Stimulated activated CD4-positive, alpha-beta T cell treated with anti-CD3 and anti-CD28 coated beads, Interleukin-12 subunit alpha, Interleukin-12 subunit beta, amount 100 ng/mL, for 4 hours (primary cell): Measurements from ENCODE around the gene PRR22.

Source experiments
- DNase-seq: peaks from one replicate; pipeline ENCODE4 v3.0.0-alpha.2; 2020

PRR22 gene

DNA sequence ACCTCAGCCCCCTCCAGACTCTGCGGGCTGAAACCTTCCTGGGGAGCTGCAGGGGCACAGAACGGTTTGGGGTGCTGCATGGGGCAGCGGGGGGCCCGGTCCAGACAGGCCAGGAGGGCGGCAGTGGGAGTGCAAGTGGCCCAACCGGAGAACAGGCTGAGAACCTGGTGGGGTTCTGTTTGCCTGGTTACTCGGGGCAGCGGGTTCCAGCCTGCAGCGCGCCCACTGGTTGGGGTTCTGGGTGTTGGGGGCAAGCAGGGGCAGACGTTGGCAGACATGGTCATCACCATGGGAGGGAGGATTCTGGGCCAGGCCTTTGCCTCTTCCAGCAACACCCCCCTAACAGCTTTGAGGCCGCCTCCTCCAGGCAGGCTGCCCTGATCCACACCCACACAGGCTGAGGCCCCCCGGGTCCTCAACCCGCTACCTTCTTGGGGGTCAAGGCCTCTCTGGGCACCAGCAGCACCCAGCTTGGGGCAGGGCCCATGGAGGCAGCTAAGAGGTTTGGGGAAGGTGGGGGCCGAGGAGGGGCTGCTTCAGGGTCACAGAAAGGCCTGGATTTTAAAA is at the start of gene PRR22:
PRR22 (minus strand) TSS at position 166 of the 567 bp plus-strand sequence; CDS start at position 80, 86 bp downstream.
- DNase-seq: no peak

DNA sequence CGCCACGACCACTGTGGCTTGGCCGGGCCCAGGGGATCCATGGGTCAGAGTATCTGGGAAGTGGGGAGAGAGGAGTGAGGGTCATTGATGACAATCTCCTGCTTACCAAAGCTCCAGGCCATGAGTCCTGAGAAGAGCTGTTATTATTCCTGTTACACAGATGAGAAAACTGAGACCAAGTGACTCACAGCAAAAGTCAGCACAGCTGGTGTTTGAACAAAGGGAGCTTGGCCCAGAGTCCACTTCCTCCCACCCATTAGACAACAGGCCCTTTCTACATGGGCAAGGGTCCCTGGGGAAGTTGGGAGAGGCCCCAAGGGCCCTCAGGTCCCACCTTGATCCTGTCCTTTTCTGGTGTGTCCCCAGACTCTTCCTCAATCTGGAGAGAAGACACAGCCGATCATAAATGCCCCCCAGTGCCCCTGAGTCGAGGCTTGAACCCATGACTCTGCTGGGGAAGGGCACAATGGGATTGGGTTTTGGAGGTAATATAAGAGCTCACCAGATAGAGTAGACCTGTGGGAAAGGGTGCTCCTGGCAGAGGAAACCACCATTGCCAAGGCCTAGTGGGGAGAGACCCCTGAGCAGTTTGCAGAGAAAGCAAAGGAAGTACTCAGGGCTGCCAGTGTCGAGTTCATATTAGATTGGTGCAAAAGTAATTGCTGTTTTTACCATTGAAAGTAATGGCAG is 48.1 kb upstream of the PRR22 start:
- DNase-seq: no peak

DNA sequence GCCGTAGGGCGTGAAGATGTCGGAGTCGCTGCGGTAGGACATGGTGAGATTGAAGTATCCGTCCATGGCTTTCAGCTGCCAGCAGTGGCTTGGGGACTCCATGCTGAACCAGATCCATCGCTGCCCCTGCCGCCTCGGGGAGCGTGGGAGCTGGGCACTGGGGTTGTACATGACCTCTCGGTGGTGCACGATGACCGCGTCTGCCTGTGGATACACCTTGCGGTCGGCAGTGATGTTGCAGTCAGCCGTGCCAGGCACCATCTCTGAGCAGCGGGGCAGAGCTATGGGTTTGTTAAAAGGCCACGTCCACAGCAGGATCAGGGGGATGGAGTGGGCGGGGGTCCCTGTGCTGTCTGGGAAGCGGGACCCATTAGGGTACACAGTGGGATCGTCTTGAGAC is 47.5 kb upstream of the PRR22 start:
- DNase-seq: no peak

DNA sequence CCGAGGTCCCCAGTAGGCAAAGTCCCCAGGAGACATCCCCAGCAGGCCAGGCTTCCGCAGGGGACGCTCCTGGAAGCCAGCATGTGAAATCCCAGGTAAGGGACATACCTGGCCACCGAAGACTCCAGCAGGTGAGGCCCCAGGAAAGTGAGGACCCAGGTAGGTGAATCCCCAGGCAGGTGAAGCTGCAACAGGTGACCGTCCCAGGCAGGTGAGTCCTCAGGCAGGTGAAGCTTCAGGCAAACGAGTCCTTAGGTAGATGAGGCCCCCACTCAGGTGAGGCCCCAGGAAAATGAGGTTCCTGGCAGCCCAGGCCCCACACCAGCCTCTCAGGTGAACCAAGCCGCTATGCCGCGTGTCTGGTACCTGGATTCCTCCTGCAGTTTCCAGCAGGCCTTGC is 46.6 kb upstream of the PRR22 start:
- DNase-seq: no peak

DNA sequence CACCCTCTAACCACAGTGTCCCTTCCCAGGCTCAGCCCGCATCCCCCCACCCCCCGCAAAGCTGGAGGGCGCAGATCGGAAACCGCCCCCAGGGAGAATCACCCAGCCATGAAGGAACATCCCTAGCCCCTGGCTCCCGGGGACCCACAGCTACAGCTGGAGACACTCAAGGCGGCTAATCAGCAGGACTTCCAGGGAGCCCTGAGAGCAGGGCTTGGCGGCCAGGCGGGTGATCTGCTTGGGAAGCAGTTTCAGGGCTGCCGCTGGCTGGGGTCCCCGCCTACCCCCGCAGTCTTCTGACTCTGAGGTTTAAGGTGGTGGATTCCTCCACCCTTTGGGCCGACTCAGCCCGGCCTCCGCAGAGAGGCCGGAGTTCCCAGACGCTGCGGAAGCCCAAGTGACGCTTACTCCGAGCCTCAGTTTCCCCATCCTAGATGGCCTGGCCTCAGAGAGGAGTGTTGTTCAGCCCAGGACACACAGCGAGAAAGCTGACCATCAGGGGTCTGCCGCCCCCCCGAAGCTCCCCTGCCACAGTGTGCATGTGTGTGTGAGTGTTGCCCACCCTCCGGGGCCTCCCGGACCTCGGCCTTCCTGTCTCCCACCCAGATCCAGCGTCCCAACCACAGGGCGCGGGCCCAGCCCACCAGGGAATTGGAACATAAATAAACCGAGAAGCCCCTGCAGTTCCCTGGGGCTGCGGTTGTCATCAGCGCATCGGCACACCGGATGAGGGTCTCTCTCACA is 45.2 kb upstream of the PRR22 start:
- DNase-seq: no peak

DNA sequence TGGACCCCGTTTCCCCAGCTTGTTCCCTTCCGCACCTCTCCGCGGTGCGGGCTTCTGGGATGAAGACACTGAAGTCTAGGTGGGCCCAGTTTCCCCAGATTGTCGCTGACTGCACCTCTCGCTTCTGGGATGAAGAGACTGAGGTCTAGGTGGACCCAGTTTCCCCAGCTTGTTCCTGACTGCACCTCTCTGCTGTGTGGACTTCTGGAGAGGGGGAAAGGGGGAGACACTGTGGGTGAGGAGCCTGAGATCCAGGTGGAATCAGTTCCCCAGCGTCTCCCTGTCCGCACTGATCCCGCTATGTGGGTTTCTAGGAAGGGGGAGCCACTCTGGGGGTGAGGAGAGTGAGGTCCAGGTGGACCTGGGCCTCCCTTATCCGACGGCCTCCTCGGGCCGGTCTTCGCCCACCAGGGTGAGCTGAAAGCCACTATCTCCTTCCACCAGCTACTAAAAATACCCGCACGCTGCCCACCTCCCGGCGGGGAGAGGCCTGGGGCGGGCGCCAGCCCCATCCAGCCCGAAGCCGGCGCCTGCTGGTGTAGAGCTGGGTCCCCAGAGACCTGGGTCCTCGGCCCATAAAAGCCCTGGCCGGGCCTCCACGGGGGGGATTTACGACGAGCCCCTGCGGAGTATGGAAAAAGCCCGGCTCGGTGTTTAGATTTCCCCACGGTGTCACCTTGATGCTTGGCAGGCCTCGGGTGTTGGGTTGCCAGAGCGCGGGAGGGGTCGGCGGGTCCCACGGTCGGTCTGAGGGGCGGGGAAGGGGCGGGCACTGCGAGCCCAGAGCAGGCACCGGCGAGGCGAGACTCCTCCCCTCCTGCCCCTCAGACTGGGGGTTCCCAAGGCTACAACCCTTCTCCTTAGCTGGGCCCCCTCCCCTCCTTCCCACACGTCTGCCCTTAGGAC is 44.4 kb upstream of the PRR22 start:
- peak; percentile 42 for DNase-seq

DNA sequence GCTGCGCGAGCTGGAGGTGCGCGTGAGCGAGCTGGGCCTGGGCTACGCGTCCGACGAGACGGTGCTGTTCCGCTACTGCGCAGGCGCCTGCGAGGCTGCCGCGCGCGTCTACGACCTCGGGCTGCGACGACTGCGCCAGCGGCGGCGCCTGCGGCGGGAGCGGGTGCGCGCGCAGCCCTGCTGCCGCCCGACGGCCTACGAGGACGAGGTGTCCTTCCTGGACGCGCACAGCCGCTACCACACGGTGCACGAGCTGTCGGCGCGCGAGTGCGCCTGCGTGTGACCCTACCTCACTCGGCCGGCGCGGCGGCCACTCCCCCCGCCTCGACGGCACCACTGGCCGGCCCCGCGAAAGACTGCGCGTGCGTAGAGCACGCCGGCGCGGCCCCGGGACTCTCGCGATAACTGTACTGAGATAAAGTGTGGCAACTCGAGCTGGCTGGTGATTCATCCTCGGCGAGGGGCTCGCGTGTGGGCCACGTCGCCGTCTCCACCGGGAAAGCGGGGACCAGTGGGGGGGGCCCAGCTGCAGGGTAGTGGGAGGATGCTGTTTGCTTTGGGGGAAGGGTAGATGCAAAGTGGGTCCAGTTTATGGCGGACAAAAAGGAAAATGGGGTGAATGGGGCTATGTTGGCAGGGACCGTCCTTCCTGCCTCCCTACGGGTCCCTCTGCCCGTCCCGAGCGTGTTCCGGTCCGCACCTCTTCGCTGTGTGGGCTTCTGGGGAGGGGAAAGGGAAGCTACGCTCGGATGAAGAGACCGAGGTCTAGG is 43.5 kb upstream of the PRR22 start:
- DNase-seq: peak; percentile 94

DNA sequence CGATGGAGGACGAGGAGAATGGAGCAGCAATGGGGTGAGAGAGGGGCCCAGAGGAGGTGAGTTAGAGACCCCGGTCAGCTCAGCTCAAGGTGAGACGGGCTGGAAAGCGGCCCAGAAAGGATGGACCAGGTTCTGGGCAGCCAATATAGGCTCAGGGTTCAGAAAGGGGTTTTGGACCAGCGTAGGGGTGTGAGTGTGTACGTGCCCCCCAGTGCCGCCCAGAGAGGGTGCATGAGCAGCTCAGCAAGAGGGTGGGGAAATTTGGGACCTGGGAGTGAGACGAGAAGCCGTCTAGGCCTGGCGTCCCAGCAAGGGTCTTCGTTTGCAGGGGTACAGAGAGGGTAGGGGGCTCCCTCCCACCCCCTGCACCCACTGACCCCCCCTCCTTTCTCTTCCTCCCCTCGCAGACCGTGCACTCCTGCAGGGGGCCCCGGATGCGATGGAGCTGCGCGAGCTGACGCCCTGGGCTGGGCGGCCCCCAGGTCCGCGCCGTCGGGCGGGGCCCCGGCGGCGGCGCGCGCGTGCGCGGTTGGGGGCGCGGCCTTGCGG is 42.9 kb upstream of the PRR22 start:
- DNase-seq: no peak

DNA sequence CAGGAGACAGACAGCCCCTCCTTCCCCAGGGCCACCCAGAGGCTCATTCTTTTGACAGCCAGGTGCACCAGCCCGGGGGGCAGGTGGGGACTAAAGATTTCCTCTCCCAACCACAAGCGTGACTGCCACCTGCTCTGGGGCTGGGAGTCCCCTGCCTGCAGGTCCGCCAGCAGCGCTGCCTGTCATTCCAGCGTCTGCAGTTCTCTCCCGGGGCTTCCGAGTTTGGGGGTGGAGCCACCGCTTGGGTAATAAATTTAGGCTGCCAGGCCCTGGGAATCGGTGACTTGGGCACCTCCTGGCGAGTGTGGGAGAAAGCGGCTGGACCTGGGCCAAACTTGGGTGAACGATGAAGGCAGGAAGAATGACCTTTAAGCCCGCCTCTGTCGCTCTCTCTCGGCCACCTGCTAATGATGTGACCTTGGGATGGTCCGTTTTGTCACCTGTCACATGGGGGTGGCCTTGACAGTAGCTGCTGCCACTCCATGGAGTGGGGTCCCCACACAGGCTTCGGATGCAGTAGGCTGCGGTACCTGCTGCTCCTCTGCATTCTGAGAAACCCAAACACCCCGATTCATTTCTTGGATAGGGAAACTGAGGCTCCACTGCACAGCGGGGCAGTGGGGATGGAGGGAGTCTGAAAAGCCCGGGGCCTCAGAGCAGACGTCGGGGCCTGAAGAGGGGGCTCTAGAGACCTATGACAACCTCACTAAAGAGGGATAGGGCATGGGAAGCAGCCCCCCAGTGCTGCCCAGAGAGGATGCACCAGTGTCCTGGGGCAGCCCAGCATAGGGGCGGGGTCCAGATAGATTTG is 42.2 kb upstream of the PRR22 start:
- DNase-seq: no peak

DNA sequence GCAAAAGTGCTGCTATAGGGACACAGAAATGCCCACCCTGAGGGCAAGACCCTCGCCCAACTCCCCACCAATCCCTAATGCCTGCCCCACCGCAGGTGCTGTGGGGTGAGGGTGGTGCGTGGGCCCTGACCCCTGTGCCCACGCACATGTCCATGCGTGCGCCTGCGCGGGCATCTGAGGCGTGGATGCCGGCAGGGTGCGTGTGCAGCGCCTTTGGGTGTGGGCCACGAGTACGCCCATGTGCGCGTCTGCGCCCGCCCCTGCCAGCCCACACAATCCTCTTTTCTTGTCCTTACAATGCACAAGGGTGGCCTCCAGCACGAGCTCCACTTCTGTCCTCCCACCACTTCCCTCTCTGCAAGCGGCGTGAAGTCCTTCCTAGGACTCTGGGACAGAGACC is 40.6 kb upstream of the PRR22 start:
- DNase-seq: no peak

DNA sequence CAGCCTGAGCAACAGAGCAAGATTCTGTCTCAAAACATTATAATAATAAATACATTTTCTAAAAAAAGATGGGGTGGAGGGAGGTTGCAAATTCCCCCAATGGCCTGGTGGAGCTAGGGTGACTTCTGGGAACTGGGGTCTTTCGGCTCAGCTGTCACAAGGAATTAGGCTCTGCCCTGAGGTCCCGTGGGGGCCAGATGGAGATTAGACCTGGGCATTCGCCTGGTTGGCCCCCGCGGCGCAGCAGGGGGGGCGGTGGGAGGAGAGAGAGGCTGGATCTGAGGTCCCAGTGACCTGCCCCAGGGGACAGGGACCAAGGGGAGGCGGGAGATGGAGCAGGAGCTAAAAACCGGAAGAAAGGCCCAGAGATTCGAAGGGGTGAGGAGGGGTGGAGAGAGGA is 40.2 kb upstream of the PRR22 start:
- DNase-seq: no peak

DNA sequence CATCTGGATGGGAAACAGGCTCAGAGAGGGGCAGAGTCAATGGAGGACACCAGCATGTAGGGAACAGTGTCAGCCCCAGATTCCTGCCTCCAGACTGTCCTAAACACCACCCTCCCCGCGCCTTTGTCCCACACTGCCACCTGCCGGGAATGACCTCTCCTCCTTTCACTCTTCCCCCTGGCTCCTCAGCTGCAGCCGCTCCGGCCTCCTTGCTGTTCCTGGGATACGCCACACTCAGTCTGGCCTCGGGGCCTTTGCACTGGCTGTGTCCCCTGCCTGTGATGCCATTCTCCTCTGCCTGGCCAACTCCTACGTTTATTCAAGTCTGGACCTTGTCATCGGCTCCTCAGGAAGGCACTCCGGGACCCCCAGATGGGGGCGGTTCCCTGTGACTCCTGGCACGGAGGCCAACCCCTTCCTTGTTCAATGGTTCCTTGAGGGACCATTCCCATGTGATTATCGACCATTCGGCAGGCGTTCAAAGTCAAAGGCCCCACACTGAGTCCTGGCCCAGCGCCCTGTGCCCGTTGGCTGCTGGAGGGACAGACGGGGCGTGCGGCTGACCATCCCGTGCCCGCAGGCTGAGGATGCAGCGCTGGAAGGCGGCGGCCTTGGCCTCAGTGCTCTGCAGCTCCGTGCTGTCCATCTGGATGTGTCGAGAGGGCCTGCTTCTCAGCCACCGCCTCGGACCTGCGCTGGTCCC is 39.2 kb upstream of the PRR22 start:
- DNase-seq: no peak

DNA sequence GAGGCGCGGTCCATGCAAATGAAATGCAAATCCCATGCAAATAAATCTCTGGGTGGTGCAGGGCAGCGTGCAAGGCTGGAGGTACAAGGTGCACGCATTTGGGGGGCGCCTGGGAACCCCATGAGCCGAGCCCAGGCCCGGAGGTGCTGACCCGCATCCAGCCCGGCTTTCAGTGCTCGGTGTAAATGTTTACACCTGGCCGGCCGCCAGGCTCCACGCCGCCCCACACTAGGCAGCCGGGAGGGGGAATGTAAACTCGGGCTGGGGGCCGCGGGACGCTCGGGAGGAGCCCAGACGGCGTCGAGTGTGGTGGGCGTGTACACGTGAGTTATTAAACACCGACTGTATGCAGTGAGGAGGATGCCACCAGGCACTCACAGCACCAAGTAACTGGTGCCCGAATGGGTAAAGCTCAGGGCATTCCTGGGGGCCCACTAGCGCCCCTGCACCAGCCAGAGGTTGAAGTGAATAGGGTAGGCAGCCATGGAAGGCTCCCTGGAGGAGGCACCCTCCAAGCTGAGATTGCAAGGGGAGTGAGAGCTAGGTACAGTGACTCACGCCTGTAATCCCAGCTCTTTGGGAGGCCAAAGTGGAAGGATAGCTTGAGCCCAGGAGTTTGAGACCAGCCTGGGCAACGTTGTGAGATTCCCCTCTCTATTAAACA is 37.8 kb upstream of the PRR22 start:
- no peak for DNase-seq

DNA sequence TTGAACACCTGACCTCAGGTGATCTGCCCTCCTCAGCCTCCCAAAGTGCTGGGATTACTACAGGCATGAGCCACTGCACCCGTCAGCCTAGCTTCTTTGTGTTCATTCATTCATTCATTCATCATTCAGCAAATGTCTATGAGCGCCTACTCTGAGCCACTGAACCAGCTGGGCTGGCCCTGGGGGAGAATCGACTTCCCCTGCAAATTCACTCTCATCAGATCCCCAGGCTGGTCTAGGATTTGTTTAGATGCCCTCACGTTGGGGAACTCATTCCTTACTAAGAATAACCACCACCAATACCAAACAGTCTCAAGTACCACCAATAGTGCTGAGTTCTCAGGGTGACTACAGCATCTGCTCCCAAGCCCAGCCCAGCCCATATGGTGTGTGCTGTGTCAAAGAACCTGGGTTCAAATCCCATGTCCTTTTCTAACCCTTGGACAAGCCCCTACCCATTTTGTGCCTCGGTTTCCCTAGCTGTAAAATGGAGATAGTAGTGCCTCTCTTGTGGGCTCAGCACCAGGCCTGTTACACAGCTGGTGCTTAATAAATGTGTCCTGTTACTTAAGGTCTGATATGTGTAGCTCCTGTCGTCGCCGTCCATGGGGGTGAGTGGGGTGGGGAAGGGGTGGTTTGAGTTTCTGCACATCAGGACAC is 37.1 kb upstream of the PRR22 start:
- no peak for DNase-seq

DNA sequence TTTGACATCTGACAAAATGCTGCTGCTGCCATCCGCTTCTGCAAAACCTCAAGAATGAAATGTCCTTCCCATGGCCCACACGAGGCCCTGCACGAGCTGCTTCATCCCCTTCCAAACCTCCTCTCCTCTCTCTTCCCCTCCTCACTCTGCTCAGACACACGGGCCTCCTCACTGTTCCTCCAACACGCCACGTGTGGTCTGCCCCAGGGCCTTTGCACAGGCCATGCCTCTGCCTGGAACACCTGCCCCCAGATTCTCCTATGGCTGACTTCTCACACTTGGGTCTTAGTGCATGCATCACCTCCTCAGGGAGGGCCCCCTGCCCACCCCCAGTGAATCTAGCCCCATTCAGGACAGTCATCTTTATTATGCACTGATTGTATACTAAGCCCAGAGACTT is 36.2 kb upstream of the PRR22 start:
- DNase-seq: no peak

DNA sequence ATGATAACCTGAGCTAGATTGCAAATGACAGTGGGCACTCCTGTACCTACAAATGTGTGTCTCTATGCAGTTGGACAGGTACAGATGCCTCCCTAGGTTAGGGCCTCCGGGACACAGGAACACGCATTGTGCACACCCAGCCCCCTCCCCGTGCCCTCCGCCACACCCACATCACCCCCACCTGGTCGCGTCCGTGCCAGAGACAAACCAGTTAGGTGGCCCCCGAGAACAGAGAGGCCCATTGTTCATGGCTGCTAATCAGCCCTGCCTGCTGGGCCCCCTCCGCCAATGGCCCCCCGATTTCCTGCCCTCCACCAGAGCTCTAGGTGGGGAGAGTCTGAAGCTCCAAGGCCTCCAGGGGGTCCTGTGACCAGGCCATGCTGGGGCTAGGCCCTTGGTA is 34.0 kb upstream of the PRR22 start:
- DNase-seq: no peak

DNA sequence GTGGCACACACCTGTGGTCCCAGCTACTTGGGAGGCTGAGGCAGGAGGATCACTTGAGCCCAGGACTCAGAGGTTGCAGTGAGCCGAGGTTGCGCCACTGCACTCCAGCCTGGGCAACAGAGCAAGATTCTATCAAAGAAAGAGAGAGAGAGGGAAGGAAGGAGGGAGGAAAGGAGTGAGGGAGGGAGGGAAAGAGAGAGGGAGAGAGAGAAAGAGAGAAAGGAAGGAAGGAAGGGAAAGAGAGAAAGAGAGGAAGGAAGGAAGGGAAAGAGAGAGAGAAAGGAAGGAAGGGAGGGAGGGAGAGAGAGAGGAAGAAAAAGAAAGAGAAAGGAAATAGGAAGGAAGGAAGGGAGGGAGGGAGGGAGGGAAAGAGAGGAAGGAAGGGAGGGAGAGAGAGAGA is 32.7 kb upstream of the PRR22 start:
- DNase-seq: no peak

DNA sequence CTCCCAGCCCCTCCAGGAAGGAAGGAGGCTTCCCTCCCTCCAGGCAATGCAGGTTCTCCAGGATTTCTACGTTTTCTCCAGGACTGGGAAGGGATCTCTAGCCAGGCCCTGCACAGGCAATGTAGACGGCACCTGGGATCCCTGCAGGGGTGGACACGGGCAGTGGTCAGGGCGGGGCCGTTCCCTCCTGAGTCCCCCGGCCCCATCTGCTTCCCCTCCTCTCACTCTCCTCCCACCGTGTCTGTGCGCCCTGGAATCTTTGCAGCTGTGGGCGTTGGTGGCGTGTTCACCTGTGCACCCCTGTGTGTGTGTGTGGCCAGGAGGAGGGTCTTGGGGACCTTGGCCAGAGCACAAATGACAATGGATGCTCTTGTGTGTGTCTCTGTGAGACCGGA is 30.3 kb upstream of the PRR22 start:
- no peak for DNase-seq

DNA sequence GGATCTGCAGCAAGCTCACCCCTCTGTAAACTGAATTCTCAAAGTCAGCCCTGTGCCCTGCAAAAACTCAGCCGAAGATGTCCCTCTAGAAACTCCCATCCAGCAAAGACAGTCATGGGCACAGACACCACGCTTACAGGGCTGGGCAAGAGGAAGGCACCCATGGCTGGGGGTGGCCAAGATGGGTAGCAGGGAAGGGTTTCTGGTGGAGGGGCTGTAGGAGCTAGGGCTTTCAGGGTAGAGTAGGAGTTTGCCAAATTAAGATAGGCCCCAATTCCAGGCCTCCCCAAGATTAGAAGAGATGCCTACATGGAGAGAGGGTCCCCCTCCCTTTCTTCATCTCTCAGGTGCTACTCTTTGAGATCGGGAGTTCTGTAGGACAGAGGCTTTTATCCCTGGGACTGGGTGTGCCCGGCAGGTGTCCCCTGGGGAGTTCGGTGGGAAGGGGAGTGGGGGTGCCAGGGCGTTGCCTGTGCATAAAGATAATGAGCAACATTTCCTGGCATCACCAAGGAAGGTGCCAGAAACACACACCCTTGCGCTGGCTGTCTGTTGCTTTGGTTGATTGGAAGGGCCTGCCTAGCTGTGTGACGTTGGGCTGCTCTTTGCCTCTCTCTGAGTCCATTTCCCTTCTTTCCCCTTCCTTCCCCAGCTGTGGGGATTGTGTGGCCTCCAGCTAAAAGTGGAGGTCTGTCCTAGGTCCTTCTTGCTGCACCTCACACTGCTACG is 29.7 kb upstream of the PRR22 start:
- DNase-seq: no peak
